WTC11 (cell line): Measurements from ENCODE around the gene PAX8. TPM values are rescaled to one million over a fixed set of nuclear protein-coding genes. Genes with fewer than 3 reads are reported as not detected.

Experiments used
- ATAC-seq: fragments of 200-7000 bp; cut with Tn5 transposase; 2 replicates; pipeline ENCODE4 v1.10.0; 2021; ENCODE audit warnings: mild to moderate bottlenecking, moderate library complexity
- CTCF ChIA-PET: fragments of 300-600 bp; sonication (Branson Sonifier 250); formaldehyde crosslinking; loops from one replicate; lab custom pipeline; 2021; ENCODE audit warnings: antibody characterized with exemption; lab: Charles Lee
- POLR2A ChIA-PET: fragments of 350-600 bp; sonication (Branson Sonifier 250); formaldehyde crosslinking; loops from one replicate; lab custom pipeline; 2021; ENCODE audit warnings: antibody characterized with exemption; lab: Charles Lee
- DNase-seq: peaks from one replicate; pipeline ENCODE4 v3.0.0; 2021; ENCODE audit warnings: low spot score
- H3K27ac Mint-ChIP-seq: 2 replicates; pipeline ENCODE4 v1.8.0; 2021; ENCODE audit warnings: mixed read lengths
- H3K27me3 Mint-ChIP-seq: 2 replicates; pipeline ENCODE4 v1.8.0; 2021; ENCODE audit warnings: low read depth, mild to moderate bottlenecking, moderate library complexity, mixed read lengths
- H3K36me3 Mint-ChIP-seq: 2 replicates; pipeline ENCODE4 v1.8.0; 2021; ENCODE audit warnings: mixed read lengths
- H3K4me1 Mint-ChIP-seq: 2 replicates; pipeline ENCODE4 v1.8.0; 2022; ENCODE audit warnings: mixed read lengths
- H3K4me3 Mint-ChIP-seq: 2 replicates; pipeline ENCODE4 v1.8.0; 2021; ENCODE audit warnings: mild to moderate bottlenecking, moderate library complexity, mixed read lengths
- H3K9me3 Mint-ChIP-seq: 2 replicates; pipeline ENCODE4 v1.8.0; 2021; ENCODE audit warnings: mixed read lengths
- AR ChIP-seq: fragments of 250-450 bp; sonication (Bioruptor Pico); IDR thresholded peaks from 2 replicates; pipeline ENCODE4 v1.9.0; 2021; ENCODE audit warnings: mild to moderate bottlenecking
- ATF2 ChIP-seq: sonication (generic); formaldehyde crosslinking; IDR thresholded peaks from 2 replicates; pipeline ENCODE4 v1.8.1; 2022; ENCODE audit warnings: low read depth, missing genetic modification reagents, borderline replicate concordance
- E2F1 ChIP-seq: sonication (generic); formaldehyde crosslinking; IDR thresholded peaks from 2 replicates; pipeline ENCODE4 v1.8.0; 2022; ENCODE audit warnings: mild to moderate bottlenecking, missing genetic modification reagents
- E2F5 ChIP-seq: sonication (generic); formaldehyde crosslinking; IDR thresholded peaks from 2 replicates; pipeline ENCODE4 v1.8.1; 2022; ENCODE audit warnings: mild to moderate bottlenecking, moderate library complexity, missing genetic modification reagents
- GRHL2 ChIP-seq: fragments of 250-450 bp; sonication (Bioruptor Pico); IDR thresholded peaks from 2 replicates; pipeline ENCODE4 v1.8.0; 2022; ENCODE audit warnings: mild to moderate bottlenecking, moderate library complexity; ENCODE audit not compliant: insufficient replicate concordance, severe bottlenecking
- HMGA2 ChIP-seq: fragments of 250-450 bp; sonication (Bioruptor Pico); IDR thresholded peaks from 2 replicates; pipeline ENCODE4 v1.4.0; 2021; ENCODE audit warnings: mild to moderate bottlenecking, moderate library complexity
- IRF2 ChIP-seq: sonication (generic); formaldehyde crosslinking; IDR thresholded peaks from 2 replicates; pipeline ENCODE4 v1.8.0; 2022; ENCODE audit warnings: low read depth, missing genetic modification reagents, borderline replicate concordance
- MYBL2 ChIP-seq: sonication (generic); formaldehyde crosslinking; IDR thresholded peaks from 2 replicates; pipeline ENCODE4 v1.8.1; 2023; ENCODE audit warnings: mild to moderate bottlenecking, moderate library complexity, missing genetic modification reagents
- PREB ChIP-seq: sonication (generic); formaldehyde crosslinking; IDR thresholded peaks from 2 replicates; pipeline ENCODE4 v1.8.1; 2022; ENCODE audit warnings: mild to moderate bottlenecking, missing genetic modification reagents, moderate library complexity, borderline replicate concordance
- PRRX2 ChIP-seq: fragments of 250-450 bp; sonication (Bioruptor Pico); IDR thresholded peaks from 2 replicates; pipeline ENCODE4 v1.8.0; 2021; ENCODE audit warnings: mild to moderate bottlenecking
- RELA ChIP-seq: sonication (generic); formaldehyde crosslinking; IDR thresholded peaks from 2 replicates; pipeline ENCODE4 v1.8.1; 2022; ENCODE audit warnings: missing genetic modification reagents, mild to moderate bottlenecking, borderline replicate concordance
- SOX15 ChIP-seq: fragments of 250-450 bp; sonication (Bioruptor Pico); IDR thresholded peaks from 2 replicates; pipeline ENCODE4 v1.9.0; 2021; ENCODE audit warnings: mild to moderate bottlenecking
- TCF7 ChIP-seq: sonication (generic); formaldehyde crosslinking; IDR thresholded peaks from 2 replicates; pipeline ENCODE4 v1.8.0; 2022; ENCODE audit warnings: mild to moderate bottlenecking, low read depth, missing genetic modification reagents, moderate library complexity
- TEAD4 ChIP-seq: sonication (generic); formaldehyde crosslinking; IDR thresholded peaks from 2 replicates; pipeline ENCODE4 v1.8.0; 2022; ENCODE audit warnings: mild to moderate bottlenecking, missing genetic modification reagents
- TP53 ChIP-seq: sonication (generic); formaldehyde crosslinking; IDR thresholded peaks from 2 replicates; pipeline ENCODE4 v1.8.1; 2023; ENCODE audit warnings: mild to moderate bottlenecking, missing genetic modification reagents
- USF2 ChIP-seq: sonication (generic); formaldehyde crosslinking; IDR thresholded peaks from 2 replicates; pipeline ENCODE4 v1.8.1; 2023; ENCODE audit warnings: mild to moderate bottlenecking, missing genetic modification reagents, moderate library complexity
- ZNF121 ChIP-seq: sonication (generic); formaldehyde crosslinking; IDR thresholded peaks from 2 replicates; pipeline ENCODE4 v1.8.0; 2023; ENCODE audit warnings: missing genetic modification reagents
- ZNF232 ChIP-seq: sonication (generic); formaldehyde crosslinking; IDR thresholded peaks from 2 replicates; pipeline ENCODE4 v1.8.0; 2022; ENCODE audit warnings: mild to moderate bottlenecking, missing genetic modification reagents
- ZNF317 ChIP-seq: sonication (generic); formaldehyde crosslinking; IDR thresholded peaks from 2 replicates; pipeline ENCODE4 v1.8.1; 2023; ENCODE audit warnings: low read depth, mild to moderate bottlenecking, moderate library complexity, missing genetic modification reagents, borderline replicate concordance
- total RNA-seq: library from RNA; stranded (reverse); gene quantifications from 3 replicates; pipeline ENCODE4 v1.2.3, GENCODE V29; 2021
- TF ChIP-seq, protein P1 (sequence below): sonication (generic); formaldehyde crosslinking; conservative IDR thresholded peaks from 2 replicates; pipeline ENCODE4 v1.8.1; 2022; ENCODE audit warnings: mild to moderate bottlenecking, missing genetic modification reagents

Gene PAX8
- total RNA-seq, 1 experiment from 2014 or later, result 0.35 TPM

DNA sequence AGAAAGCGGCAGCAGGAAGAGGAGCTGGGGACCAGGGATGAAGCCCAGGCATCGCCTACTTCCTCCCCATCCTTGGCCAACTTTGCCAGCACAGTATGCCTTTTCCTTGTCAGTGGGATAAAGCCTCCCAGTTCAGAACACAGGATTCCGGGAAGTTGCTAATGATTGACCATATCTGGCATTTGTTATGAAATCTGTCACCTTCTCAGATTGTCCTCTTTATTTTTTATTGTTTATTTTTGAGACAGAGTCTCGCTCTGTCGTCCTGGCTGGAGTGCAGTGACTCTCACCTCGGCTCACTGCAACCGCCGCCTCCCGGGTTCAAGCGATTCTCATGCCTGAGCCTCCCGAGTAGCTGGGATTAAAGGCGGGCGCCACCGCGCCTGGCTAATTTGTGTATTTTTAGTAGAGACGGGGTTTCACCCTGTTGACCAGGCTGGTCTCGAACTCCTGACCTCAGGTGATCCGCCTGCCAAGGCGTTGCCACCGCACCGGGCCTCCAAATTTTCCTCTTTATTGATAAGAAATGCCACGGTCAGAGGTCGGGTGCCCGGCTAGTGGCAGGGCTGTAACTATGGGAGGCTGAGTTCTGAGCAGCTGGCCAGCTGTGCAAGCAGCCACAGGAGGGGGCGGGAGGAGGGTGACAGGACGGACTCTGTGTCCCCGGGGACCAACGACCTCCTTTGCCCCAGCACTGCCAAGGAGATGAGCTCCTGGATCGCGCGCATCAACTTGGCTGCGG lies 80.5 kb downstream of the PAX8 start (continued):
- TF ChIP-seq MYBL2, result no peak
- TF ChIP-seq ATF2 (CRISPR knock-in tag), result no peak
- no peak for TF ChIP-seq PREB
- no peak for TF ChIP-seq USF2 (CRISPR knock-in tag)
- no peak for TF ChIP-seq GRHL2 (CRISPR knock-in tag)

DNA sequence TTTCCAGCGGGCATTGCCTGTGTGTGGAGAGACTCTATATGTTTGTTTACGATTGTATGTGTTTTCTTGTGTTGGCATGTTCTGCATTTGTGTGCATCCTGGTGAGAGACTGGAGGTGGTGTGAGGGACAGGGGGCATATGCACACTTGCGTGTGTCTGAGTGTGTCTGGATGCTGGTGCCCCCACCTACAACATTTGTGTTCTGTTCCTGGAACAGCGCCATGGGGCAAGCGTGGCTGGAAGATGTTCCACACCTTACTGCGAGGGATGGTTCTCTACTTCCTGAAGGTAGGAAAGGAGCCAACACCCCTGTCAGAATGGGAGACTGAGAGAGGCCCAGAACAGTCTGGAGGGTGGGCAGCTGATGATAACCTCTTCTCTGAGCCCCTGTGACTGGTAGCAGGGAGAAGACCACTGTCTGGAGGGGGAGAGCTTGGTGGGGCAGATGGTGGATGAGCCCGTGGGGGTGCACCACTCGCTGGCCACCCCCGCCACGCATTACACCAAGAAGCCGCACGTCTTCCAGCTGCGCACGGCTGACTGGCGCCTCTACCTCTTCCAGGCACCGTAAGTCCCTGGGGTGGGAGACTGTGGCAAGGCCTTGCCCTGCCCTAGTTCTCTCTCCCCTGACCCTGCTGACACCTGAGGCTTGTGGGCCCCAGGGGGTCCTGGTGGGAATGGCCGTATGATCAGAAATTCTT lies 81.2 kb downstream of the PAX8 start:
- Mint-ChIP-seq H3K4me1 (no peaks in the 10 kb centered on the region; the same call in 1 of the 2 replicates), H3K4me3 (peak overlapping the region; percentile 65)
- no peak for ATAC-seq
- TF ChIP-seq, protein P1, sequence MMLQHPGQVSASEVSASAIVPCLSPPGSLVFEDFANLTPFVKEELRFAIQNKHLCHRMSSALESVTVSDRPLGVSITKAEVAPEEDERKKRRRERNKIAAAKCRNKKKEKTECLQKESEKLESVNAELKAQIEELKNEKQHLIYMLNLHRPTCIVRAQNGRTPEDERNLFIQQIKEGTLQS (CRISPR knock-in tag), result no peak
- TF ChIP-seq ZNF121 (CRISPR knock-in tag) (no peak), TP53 (CRISPR knock-in tag) (no peak), ZNF317 (no peak), TCF7 (CRISPR knock-in tag) (no peak), ATF2 (CRISPR knock-in tag) (no peak), E2F5 (no peak), HMGA2 (CRISPR knock-in tag) (no peak), ZNF232 (CRISPR knock-in tag) (no peak)
- TF ChIP-seq, all 79 proteins: peak for 0
- DNase-seq, result no peak
- CTCF ChIA-PET, result interaction anchor here (0.6 to 7.9 kb wide), 10 partner anchors 15 to 238 kb away, joined by 4 to 155 read pairs (median 26); no protein-coding TSS in a partner anchor
- Mint-ChIP-seq H3K27ac (no peak overlapping the region), H3K9me3 (no peaks in the 10 kb centered on the region), H3K27me3 (peaks cover 22% of the 10 kb centered on the region), H3K36me3 (no peaks in the 10 kb centered on the region)
- POLR2A ChIA-PET, result no interaction called here

DNA sequence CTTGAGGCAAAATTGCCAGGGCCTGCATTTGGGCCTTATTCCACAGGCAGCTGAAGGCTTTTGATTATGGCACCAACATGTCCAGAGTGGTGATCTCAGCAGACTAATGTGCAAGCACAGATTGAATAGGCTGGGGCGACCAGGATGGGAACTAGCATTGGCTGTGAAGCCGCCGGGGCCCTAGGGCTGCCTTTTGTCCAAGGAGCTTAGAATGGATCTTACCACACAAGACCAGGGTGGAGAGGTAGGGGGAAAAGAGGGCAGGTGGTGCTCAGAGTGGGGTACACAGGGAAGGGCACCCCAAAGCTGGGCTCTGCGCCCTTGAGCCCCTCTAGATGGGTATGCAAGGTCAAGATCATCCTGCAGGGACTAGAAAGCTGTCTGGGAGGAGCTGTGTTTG lies 81.9 kb downstream of the PAX8 start:
- peak overlapping the region; percentile 6 for H3K4me3 Mint-ChIP-seq
- CTCF ChIA-PET, result interaction anchor here (0.6 to 7.9 kb wide), 2 partner anchors 60 to 185 kb away, joined by 4 to 155 read pairs; no protein-coding TSS in a partner anchor
- POLR2A ChIA-PET, result no interaction called here
- peaks cover 22% of the 10 kb centered on the region for H3K27me3 Mint-ChIP-seq
- no peaks in the 10 kb centered on the region; the same call in 1 of the 2 replicates for H3K4me1 Mint-ChIP-seq
- DNase-seq (no peak), ATAC-seq (no peak)
- no peak overlapping the region for H3K27ac Mint-ChIP-seq
- no peaks in the 10 kb centered on the region for H3K9me3 Mint-ChIP-seq
- H3K36me3 Mint-ChIP-seq, result no peaks in the 10 kb centered on the region
- TF ChIP-seq AR (CRISPR knock-in tag), result no peak
- TF ChIP-seq IRF2, result no peak
- TF ChIP-seq E2F1 (CRISPR knock-in tag), result no peak
- no peak for TF ChIP-seq USF2 (CRISPR knock-in tag)
- TF ChIP-seq TEAD4 (CRISPR knock-in tag), result no peak
- no peak for TF ChIP-seq PRRX2 (CRISPR knock-in tag)
- TF ChIP-seq RELA (CRISPR knock-in tag), result no peak
- no peak for TF ChIP-seq SOX15 (CRISPR knock-in tag)
